ENCODE data around the gene GP9. TPM values are rescaled to one million over a fixed set of nuclear protein-coding genes. Genes with fewer than 3 reads are reported as not detected.

Gene GP9
- total RNA-seq, 2 experiments from 2014 or later = not detected

- Mint-ChIP-seq H3K27me3 (peaks cover 2% of the 10 kb centered on the region), H3K9me3 (no peaks in the 10 kb centered on the region), H3K4me1 (peaks cover 17% of the 10 kb centered on the region), H3K4me3 (no peak overlapping the region), H3K36me3 (ENCODE audit: low read depth) (no peaks in the 10 kb centered on the region), H3K27ac (no peak overlapping the region)
- ChIA-PET POLR2A (interaction anchor here (0.6 kb wide), 1 partner anchor 192 kb away, joined by 14 read pairs; no protein-coding TSS in a partner anchor), CTCF (interaction anchor here (0.6 to 1.4 kb wide), 2 partner anchors 20 to 21 kb away, joined by 4 to 5 read pairs; no protein-coding TSS in a partner anchor)
- no peak for DNase-seq
Observed at GRCh38 chr3:129032716-129033115, 27.9 kb upstream of the GP9 start.

GRCh38 chr3:129033151-129033550 lies 27.4 kb upstream of the GP9 start:
- CTCF ChIA-PET = interaction anchor here (1.4 kb wide), 1 partner anchor 21 kb away, joined by 5 read pairs; no protein-coding TSS in a partner anchor
- DNase-seq = no peak

GRCh38 chr3:129033633-129034321 lies 26.8 kb upstream of the GP9 start:
- POLR2A ChIA-PET = interaction anchor here (0.5 kb wide), 1 partner anchor 205 kb away, joined by 3 read pairs; no protein-coding TSS in a partner anchor

More at GRCh38 chr3:129033151-129033550, 27.4 kb upstream of the GP9 start:
- Mint-ChIP-seq H3K4me1 (peaks cover 17% of the 10 kb centered on the region), H3K36me3 (ENCODE audit: low read depth) (no peaks in the 10 kb centered on the region), H3K9me3 (no peaks in the 10 kb centered on the region), H3K27me3 (peaks cover 2% of the 10 kb centered on the region), H3K27ac (no peak overlapping the region), H3K4me3 (no peak overlapping the region)
- POLR2A ChIA-PET = interaction anchor here (0.6 kb wide), 1 partner anchor 191 kb away, joined by 14 read pairs; no protein-coding TSS in a partner anchor

GRCh38 chr3:129034642-129035041 lies 25.9 kb upstream of the GP9 start:
- Mint-ChIP-seq H3K36me3 (ENCODE audit: low read depth) (no peaks in the 10 kb centered on the region), H3K4me3 (no peak overlapping the region), H3K9me3 (no peaks in the 10 kb centered on the region), H3K27ac (no peak overlapping the region), H3K4me1 (peaks cover 17% of the 10 kb centered on the region), H3K27me3 (peaks cover 2% of the 10 kb centered on the region)
- ChIA-PET POLR2A (no interaction called here), CTCF (interaction anchor here (0.8 to 1.3 kb wide), 2 partner anchors 14 to 18 kb away, joined by 3 to 4 read pairs; no protein-coding TSS in a partner anchor)
- DNase-seq = no peak

More at GRCh38 chr3:129033633-129034321, 26.8 kb upstream of the GP9 start:
- H3K36me3 Mint-ChIP-seq (ENCODE audit: low read depth) = no peaks in the 10 kb centered on the region
- H3K4me1 Mint-ChIP-seq = peaks cover 17% of the 10 kb centered on the region
- H3K27me3 Mint-ChIP-seq = peaks cover 2% of the 10 kb centered on the region
- H3K9me3 Mint-ChIP-seq = no peaks in the 10 kb centered on the region
- CTCF ChIA-PET = interaction anchor here (0.8 to 1.4 kb wide), 3 partner anchors 13 to 20 kb away, joined by 3 to 5 read pairs (median 4); no protein-coding TSS in a partner anchor
- no peak for DNase-seq
- peak overlapping the region; percentile 19 for H3K27ac Mint-ChIP-seq
- no peak overlapping the region for H3K4me3 Mint-ChIP-seq

GRCh38 chr3:129035360-129036221 lies 25.0 kb upstream of the GP9 start:
- peaks cover 17% of the 10 kb centered on the region for H3K4me1 Mint-ChIP-seq
- no peak overlapping the region for H3K4me3 Mint-ChIP-seq
- ChIA-PET CTCF (interaction anchor here (1.3 to 5.6 kb wide), 4 partner anchors 9 to 23 kb away, joined by 3 to 26 read pairs (median 12); no protein-coding TSS in a partner anchor), POLR2A (no interaction called here)
- H3K9me3 Mint-ChIP-seq = no peaks in the 10 kb centered on the region
- peaks cover 8% of the 10 kb centered on the region for H3K27me3 Mint-ChIP-seq
- peak overlapping the region; percentile 27 for H3K27ac Mint-ChIP-seq
- no peaks in the 10 kb centered on the region for H3K36me3 Mint-ChIP-seq (ENCODE audit: low read depth)
- DNase-seq = peak; percentile 30

GRCh38 chr3:129036222-129037092 lies 24.1 kb upstream of the GP9 start:
- Mint-ChIP-seq H3K9me3 (no peaks in the 10 kb centered on the region), H3K4me3 (no peak overlapping the region), H3K27ac (peak overlapping the region; percentile 31), H3K27me3 (peaks cover 11% of the 10 kb centered on the region), H3K36me3 (ENCODE audit: low read depth) (no peaks in the 10 kb centered on the region), H3K4me1 (peaks cover 17% of the 10 kb centered on the region)
- no peak for DNase-seq
- ChIA-PET POLR2A (no interaction called here), CTCF (interaction anchor here (0.8 to 5.6 kb wide), 8 partner anchors 10 to 209 kb away, joined by 3 to 26 read pairs (median 4); no protein-coding TSS in a partner anchor)

GRCh38 chr3:129037093-129037419 lies 23.5 kb upstream of the GP9 start:
- no peak for DNase-seq
- CTCF ChIA-PET = interaction anchor here (0.8 to 5.6 kb wide), 7 partner anchors 10 to 208 kb away, joined by 3 to 26 read pairs (median 4); no protein-coding TSS in a partner anchor
- Mint-ChIP-seq H3K9me3 (no peaks in the 10 kb centered on the region), H3K27me3 (peaks cover 16% of the 10 kb centered on the region), H3K4me3 (no peak overlapping the region), H3K36me3 (ENCODE audit: low read depth) (no peaks in the 10 kb centered on the region), H3K27ac (no peak overlapping the region), H3K4me1 (peaks cover 17% of the 10 kb centered on the region)
- POLR2A ChIA-PET = no interaction called here

GRCh38 chr3:129038121-129038855 lies 22.3 kb upstream of the GP9 start:
- no peaks in the 10 kb centered on the region for H3K9me3 Mint-ChIP-seq
- H3K4me3 Mint-ChIP-seq = no peak overlapping the region
- ChIA-PET CTCF (interaction anchor here (0.8 to 5.6 kb wide), 4 partner anchors 8 to 47 kb away, joined by 3 to 26 read pairs (median 11); no protein-coding TSS in a partner anchor), POLR2A (interaction anchor here (0.6 kb wide), 1 partner anchor 93 kb away, joined by 7 read pairs; no protein-coding TSS in a partner anchor)
- H3K36me3 Mint-ChIP-seq (ENCODE audit: low read depth) = no peaks in the 10 kb centered on the region
- H3K27me3 Mint-ChIP-seq = peaks cover 26% of the 10 kb centered on the region
- H3K4me1 Mint-ChIP-seq = peaks cover 17% of the 10 kb centered on the region
- no peak for DNase-seq
- no peak overlapping the region for H3K27ac Mint-ChIP-seq

GRCh38 chr3:129039271-129040038 lies 21.1 kb upstream of the GP9 start:
- DNase-seq = no peak
- no peak overlapping the region for H3K4me3 Mint-ChIP-seq
- H3K36me3 Mint-ChIP-seq (ENCODE audit: low read depth) = no peaks in the 10 kb centered on the region
- ChIA-PET POLR2A (no interaction called here), CTCF (interaction anchor here (1.0 to 5.6 kb wide), 5 partner anchors 10 to 207 kb away, joined by 3 to 26 read pairs (median 5); no protein-coding TSS in a partner anchor)
- H3K4me1 Mint-ChIP-seq = peaks cover 17% of the 10 kb centered on the region
- H3K9me3 Mint-ChIP-seq = no peaks in the 10 kb centered on the region
- H3K27me3 Mint-ChIP-seq = peaks cover 31% of the 10 kb centered on the region
- no peak overlapping the region for H3K27ac Mint-ChIP-seq

GRCh38 chr3:129040039-129040336 lies 20.6 kb upstream of the GP9 start:
- ChIA-PET CTCF (interaction anchor here (1.0 to 5.6 kb wide), 6 partner anchors 10 to 206 kb away, joined by 3 to 26 read pairs (median 12); no protein-coding TSS in a partner anchor), POLR2A (no interaction called here)

More at GRCh38 chr3:129040039-129040336, 20.6 kb upstream of the GP9 start:
- peaks cover 34% of the 10 kb centered on the region for H3K27me3 Mint-ChIP-seq
- H3K4me1 Mint-ChIP-seq = peaks cover 17% of the 10 kb centered on the region
- no peaks in the 10 kb centered on the region for H3K36me3 Mint-ChIP-seq (ENCODE audit: low read depth)
- H3K4me3 Mint-ChIP-seq = no peak overlapping the region
- H3K9me3 Mint-ChIP-seq = no peaks in the 10 kb centered on the region
- no peak overlapping the region for H3K27ac Mint-ChIP-seq
- no peak for DNase-seq

Data from activated CD4-positive, alpha-beta T cell treated with anti-CD3 and anti-CD28 coated beads, Interleukin-2, amount 10 ng/mL, durations not matched to agents 7 days and 5 days (primary cell).